ENCODE results near the gene ASAP2.
"Not testable (repeated sequence)": the region's sequence is repeated elsewhere in the genome, so short reads cannot be mapped to it uniquely, and the experiment has no call there.

ASAP2 gene

DNA sequence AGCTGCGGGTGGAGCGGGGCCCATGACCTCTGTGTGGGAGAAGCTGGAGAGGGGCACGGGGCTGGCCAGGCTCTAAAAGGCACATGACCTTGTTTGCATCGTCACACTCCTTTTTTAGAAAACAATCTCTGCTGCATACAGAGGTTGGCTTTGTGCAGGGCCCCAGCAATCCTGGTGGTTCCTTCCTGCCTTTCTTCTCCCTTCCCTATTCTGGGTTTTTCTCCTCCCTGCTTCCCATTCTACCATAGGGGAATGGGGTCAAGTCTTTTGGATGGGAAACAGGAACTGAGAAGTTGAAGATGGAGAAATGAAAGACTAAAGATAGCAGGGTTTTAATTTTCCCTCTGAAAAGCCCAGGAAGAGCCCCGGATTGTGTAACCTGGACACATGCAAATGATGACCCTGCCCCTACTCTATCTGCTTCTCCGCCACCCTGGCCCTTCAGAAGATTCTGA, 53.9 kb downstream of the ASAP2 start:
- intact Hi-C loops (cut with DNase I) = loop anchor here (5.0 kb wide), 1 partner anchor 53 kb away; the partner anchor contains the start of gene ASAP2
- peak in 13 of 42 donors; percentile 27 to 74 (median 59) for DNase-seq

- intact Hi-C loops (cut with DNase I) = loop anchor here (5.0 kb wide), 1 partner anchor 54 kb away; the partner anchor contains the start of gene ASAP2
- peak in 9 of 42 donors; percentile 13 to 67 (median 45) for DNase-seq
Measured at GRCh38 chr2:9261231-9261883, 54.7 kb downstream of the ASAP2 start.

GRCh38 chr2:9262671-9263171, 56.1 kb downstream of the ASAP2 start:
- peak in 5 of 42 donors; percentile 6 to 57 (median 38) for DNase-seq
- intact Hi-C loops (cut with DNase I) = loop anchor here (5.0 kb wide), 1 partner anchor 55 kb away; the partner anchor contains the start of gene ASAP2

- peak in 11 of 42 donors; percentile 16 to 68 (median 54) for DNase-seq
- intact Hi-C loops (cut with DNase I) = loop anchor here (5.0 kb wide), 1 partner anchor 56 kb away; the partner anchor contains the start of gene ASAP2
Measured at GRCh38 chr2:9263428-9263827, 56.8 kb downstream of the ASAP2 start.

DNA sequence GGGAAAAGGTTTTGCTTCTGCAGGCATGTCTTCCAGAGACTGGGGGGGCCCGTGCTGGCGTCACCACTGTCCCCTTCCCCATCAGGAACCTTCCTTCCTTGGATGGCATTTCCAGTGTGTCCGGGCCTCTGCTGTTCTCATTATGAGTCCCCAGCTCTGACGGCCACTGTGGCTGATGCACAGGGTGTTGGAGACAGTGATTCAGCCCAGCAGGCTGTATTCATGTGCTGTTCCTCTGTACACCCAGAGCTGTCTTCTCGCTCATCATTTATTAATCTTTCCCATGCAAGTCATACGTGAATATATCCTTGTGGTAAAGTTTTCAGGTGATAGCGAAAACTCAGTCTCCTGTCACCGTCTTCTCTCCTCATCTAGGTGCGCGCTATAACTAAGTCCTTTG, 57.7 kb downstream of the ASAP2 start:
- intact Hi-C loops (cut with DNase I) = loop anchor here (5.0 kb wide), 1 partner anchor 57 kb away; the partner anchor contains the start of gene ASAP2
- peak in 3 of 42 donors; percentile 12 to 25 (median 18) for DNase-seq

- intact Hi-C loops (cut with DNase I) = no loop called here
- peak in 2 of 42 donors; percentile 3 to 5 for DNase-seq
Measured at GRCh38 chr2:9266711-9267110, 60.1 kb downstream of the ASAP2 start.

DNA sequence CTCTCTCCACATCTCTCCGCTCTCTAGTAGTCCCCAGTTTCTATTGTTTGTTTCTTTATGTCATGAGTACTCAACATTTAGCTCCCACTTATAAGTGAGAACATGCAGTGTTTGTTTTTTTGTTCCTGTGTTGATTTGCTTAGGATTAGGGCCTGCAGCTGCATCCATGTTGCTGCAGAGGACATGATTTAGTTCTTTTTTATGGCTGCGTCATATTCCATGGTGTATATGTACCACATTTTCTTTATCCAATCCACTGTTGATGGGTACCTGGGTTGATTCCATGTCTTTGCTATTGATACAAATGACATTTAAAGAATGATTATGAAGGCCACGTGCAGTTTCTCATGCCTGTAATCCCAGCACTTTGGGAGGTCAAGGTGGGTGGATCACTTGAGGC, 60.7 kb downstream of the ASAP2 start:
- DNase-seq; intact Hi-C loops (cut with DNase I): not testable (repeated sequence)

- DNase-seq = peak in 6 of 42 donors; percentile 5 to 28 (median 19)
- intact Hi-C loops (cut with DNase I) = no loop called here
Measured at GRCh38 chr2:9268301-9269080, 61.9 kb downstream of the ASAP2 start.

GRCh38 chr2:9269295-9269694, 62.7 kb downstream of the ASAP2 start:
- intact Hi-C loops (cut with DNase I) = no loop called here
- no peak for DNase-seq

- intact Hi-C loops (cut with DNase I) = no loop called here
- DNase-seq = peak in 2 of 42 donors; percentile 2 to 19
Measured at GRCh38 chr2:9269695-9270360, 63.2 kb downstream of the ASAP2 start.

- intact Hi-C loops (cut with DNase I) = no loop called here
- no peak for DNase-seq
Measured at GRCh38 chr2:9271091-9271490, 64.5 kb downstream of the ASAP2 start.

DNA sequence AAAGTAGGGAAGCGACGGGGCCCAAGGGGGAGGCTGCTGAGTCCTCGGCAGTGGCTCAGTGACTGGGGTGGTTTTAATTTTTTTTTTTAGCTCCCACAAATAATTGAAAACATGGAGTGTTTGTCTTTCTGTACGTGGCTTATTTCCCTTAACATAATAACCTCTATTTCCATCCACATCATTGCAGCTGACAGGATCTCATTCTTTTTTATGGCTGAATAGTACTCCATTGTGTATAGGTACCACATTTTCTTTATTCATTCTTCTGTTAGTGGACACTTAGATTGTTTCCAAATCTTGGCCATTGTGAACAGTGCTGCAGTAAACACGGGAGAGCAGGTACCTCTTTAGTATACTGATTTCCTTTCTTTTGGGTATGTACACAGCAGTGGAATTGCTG, 65.1 kb downstream of the ASAP2 start:
- DNase-seq = no peak
- intact Hi-C loops (cut with DNase I) = no loop called here

DNA sequence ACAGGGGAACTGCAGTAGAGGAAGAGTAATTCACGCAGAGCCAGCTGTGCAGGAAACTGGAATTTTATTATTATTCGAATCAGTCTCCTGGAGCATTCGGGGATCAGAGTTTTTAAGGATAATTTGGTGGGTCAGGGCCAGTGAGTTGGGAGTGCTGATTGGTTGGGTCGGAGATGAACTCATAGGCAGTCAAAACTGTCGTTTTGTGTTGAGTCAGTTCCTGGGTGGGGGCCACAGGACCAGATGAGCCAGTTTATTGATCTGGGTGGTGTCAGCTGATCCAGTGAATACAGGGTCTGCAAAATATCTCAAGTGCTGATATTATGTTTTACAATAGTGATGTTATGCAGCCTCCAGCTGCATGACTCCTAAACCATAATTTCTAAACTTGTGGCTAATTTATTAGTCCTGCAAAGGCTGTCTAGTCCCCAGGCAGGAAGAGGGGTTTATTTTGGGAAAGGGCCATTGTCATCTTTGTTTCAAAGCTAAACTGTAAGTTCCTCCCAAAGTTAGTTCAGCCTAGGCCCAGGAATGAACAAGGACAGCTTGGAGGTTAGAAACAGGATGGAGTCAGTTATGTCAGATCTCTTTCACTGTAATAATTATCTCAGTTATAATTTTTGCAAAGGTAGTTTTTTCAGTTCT, 67.0 kb downstream of the ASAP2 start:
- no peak for DNase-seq
- intact Hi-C loops (cut with DNase I) = no loop called here

- no peak for DNase-seq
- intact Hi-C loops (cut with DNase I) = no loop called here
Measured at GRCh38 chr2:9274701-9275343, 68.2 kb downstream of the ASAP2 start.

- intact Hi-C loops (cut with DNase I) = no loop called here
Measured at GRCh38 chr2:9275399-9275798, 68.8 kb downstream of the ASAP2 start.

GRCh38 chr2:9276074-9276473, 69.5 kb downstream of the ASAP2 start:
- intact Hi-C loops (cut with DNase I) = no loop called here
- DNase-seq = peak in 3 of 42 donors; percentile 15 to 60 (median 40)

More at GRCh38 chr2:9275399-9275798, 68.8 kb downstream of the ASAP2 start:
- peak in 2 of 42 donors; percentile 3 to 16 for DNase-seq

- intact Hi-C loops (cut with DNase I) = no loop called here
- DNase-seq = peak in 2 of 42 donors; percentile 14 to 28
Measured at GRCh38 chr2:9276901-9277451, 70.4 kb downstream of the ASAP2 start.

DNA sequence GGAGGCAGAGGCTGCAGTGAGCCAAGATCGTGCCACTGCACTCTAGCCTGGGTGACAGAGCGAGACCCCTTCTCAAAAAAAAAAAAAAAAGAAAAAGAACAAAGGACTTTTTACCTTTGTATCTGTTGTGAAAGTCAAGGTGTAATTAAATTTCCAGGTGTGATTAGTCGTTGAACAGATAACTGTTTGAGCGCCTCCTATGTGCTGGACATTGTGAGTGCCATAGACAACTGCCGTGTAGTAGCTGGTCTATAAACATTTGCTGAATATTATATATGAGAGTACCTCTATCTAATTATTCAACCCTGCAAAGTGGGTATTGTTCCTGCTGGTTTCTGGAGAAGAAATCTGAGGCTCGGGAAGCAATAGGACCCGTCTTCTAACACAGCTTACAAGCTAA, 71.8 kb downstream of the ASAP2 start:
- DNase-seq = no peak
- intact Hi-C loops (cut with DNase I) = no loop called here

Measured in head of caudate nucleus (tissue), 42 donors.